ENCODE results near the gene QSOX2. TPM values are rescaled to one million over a fixed set of nuclear protein-coding genes. Genes with fewer than 3 reads are reported as not detected.

The QSOX2 gene
- total RNA-seq, 1 donor from 2014 or later: 24.9 TPM

DNA sequence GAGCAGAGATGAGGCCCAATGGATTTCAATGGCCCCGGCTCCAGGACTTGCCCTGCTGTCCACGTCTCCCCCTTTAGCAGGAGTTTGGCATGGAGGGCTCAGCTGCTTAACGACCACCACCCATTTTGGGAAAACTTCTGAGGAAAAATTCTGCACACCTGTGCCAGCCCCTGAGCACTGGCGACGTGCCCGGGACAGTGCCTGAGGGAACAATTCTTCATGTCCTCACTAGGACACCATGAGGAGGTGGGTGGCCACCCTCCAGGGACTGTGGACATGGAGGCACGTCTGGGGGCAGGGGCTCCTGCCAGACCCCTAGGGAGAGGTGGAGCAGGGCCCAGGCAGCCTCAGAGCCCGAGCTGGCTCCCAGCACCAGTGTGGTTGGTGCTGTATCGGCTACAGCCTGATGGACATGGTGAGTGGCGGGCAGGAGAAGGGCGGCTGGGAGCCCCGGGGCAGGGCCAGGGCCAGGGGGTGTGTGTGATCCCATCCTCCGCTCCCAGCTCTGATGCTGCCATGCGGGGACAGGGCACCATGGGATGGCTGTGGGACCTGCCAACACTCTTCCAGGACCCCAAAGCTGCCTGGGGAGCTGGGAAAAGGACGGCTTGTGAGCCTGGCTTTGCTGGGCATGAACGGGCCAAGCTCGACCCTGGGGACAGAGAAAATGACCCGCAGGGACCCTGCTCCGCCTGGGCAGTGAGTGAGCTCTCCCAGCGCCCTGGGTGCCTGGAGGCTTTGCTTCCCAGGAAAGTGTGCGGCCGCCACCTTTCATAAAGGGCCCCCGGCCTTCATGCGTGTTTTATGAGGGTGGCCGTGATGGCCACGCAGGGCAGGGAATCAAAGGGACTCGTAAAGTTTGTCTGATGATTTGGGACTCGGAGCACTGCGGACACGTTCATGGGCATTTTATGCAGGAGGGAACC is 3.6 kb upstream of the QSOX2 start:
- intact Hi-C loops (cut with micrococcal nuclease): loop anchor here (10.0 kb wide), 3 partner anchors 134 to 344 kb away; partner anchors contain the start of genes CAMSAP1, SEC16A and TMEM250

GRCh38 chr9:136247947-136248637 is 2.5 kb upstream of the QSOX2 start:
- Mint-ChIP-seq H3K27ac (no peak overlapping the region), H3K36me3 (ENCODE audit: low read depth) (peaks cover 4% of the 10 kb centered on the region), H3K27me3 (ENCODE audit: low read depth) (peaks cover 4% of the 10 kb centered on the region), H3K4me3 (ENCODE audit: low read depth) (no peak overlapping the region), H3K4me1 (ENCODE audit: low read depth) (peaks cover 22% of the 10 kb centered on the region), H3K9me3 (no peaks in the 10 kb centered on the region)
- DNase-seq (ENCODE audit: low spot score): no peak
- intact Hi-C loops (cut with micrococcal nuclease): loop anchor here (10.0 kb wide), 3 partner anchors 133 to 343 kb away; partner anchors contain the start of genes CAMSAP1, SEC16A and TMEM250

More for the DNA sequence above, 3.6 kb upstream of the QSOX2 start:
- DNase-seq (ENCODE audit: low spot score): no peak
- Mint-ChIP-seq H3K27ac (no peak overlapping the region), H3K36me3 (ENCODE audit: low read depth) (no peaks in the 10 kb centered on the region), H3K9me3 (no peaks in the 10 kb centered on the region), H3K4me3 (ENCODE audit: low read depth) (no peak overlapping the region), H3K27me3 (ENCODE audit: low read depth) (peaks cover 4% of the 10 kb centered on the region), H3K4me1 (ENCODE audit: low read depth) (peaks cover 11% of the 10 kb centered on the region)

GRCh38 chr9:136247551-136247916 is 1.9 kb upstream of the QSOX2 start:
- Mint-ChIP-seq H3K27me3 (ENCODE audit: low read depth) (peaks cover 4% of the 10 kb centered on the region), H3K36me3 (ENCODE audit: low read depth) (peaks cover 4% of the 10 kb centered on the region), H3K9me3 (no peaks in the 10 kb centered on the region), H3K27ac (no peak overlapping the region), H3K4me3 (ENCODE audit: low read depth) (no peak overlapping the region), H3K4me1 (ENCODE audit: low read depth) (peaks cover 26% of the 10 kb centered on the region)
- intact Hi-C loops (cut with micrococcal nuclease): loop anchor here (10.0 kb wide), 3 partner anchors 133 to 343 kb away; partner anchors contain the start of genes CAMSAP1, SEC16A and TMEM250
- no peak for DNase-seq (ENCODE audit: low spot score)

GRCh38 chr9:136246849-136247550 is 1.4 kb upstream of the QSOX2 start:
- Mint-ChIP-seq H3K36me3 (ENCODE audit: low read depth) (peaks cover 4% of the 10 kb centered on the region), H3K9me3 (no peaks in the 10 kb centered on the region), H3K27me3 (ENCODE audit: low read depth) (peaks cover 4% of the 10 kb centered on the region), H3K27ac (no peak overlapping the region), H3K4me1 (ENCODE audit: low read depth) (peaks cover 26% of the 10 kb centered on the region), H3K4me3 (ENCODE audit: low read depth) (no peak overlapping the region)
- no peak for DNase-seq (ENCODE audit: low spot score)
- intact Hi-C loops (cut with micrococcal nuclease): loop anchor here (10.0 kb wide), 3 partner anchors 132 to 342 kb away; partner anchors contain the start of genes CAMSAP1, SEC16A and TMEM250

DNA sequence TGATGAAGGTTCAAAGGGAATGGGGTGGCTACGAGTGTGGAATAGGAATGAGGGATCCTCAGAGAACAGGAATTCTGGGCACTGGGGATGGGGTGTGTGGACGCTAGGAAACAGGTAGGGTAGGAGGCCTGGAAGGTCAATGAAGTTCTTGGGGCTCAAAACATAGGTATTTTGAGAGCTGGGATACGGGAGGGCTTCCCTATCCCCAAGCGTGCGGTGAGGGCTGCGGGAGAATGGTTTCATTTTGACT is 718 bp downstream of the QSOX2 start:
- Mint-ChIP-seq H3K9me3 (no peaks in the 10 kb centered on the region), H3K4me1 (ENCODE audit: low read depth) (peaks cover 26% of the 10 kb centered on the region), H3K27me3 (ENCODE audit: low read depth) (peaks cover 4% of the 10 kb centered on the region), H3K27ac (peak overlapping the region; percentile 90), H3K4me3 (ENCODE audit: low read depth) (peak overlapping the region; percentile 92), H3K36me3 (ENCODE audit: low read depth) (peaks cover 13% of the 10 kb centered on the region)
- no peak for DNase-seq (ENCODE audit: low spot score)
- intact Hi-C loops (cut with micrococcal nuclease): loop anchor here (1.0 to 10.0 kb wide), 5 partner anchors 13 to 340 kb away; partner anchors contain the start of genes CAMSAP1, SEC16A and TMEM250

DNA sequence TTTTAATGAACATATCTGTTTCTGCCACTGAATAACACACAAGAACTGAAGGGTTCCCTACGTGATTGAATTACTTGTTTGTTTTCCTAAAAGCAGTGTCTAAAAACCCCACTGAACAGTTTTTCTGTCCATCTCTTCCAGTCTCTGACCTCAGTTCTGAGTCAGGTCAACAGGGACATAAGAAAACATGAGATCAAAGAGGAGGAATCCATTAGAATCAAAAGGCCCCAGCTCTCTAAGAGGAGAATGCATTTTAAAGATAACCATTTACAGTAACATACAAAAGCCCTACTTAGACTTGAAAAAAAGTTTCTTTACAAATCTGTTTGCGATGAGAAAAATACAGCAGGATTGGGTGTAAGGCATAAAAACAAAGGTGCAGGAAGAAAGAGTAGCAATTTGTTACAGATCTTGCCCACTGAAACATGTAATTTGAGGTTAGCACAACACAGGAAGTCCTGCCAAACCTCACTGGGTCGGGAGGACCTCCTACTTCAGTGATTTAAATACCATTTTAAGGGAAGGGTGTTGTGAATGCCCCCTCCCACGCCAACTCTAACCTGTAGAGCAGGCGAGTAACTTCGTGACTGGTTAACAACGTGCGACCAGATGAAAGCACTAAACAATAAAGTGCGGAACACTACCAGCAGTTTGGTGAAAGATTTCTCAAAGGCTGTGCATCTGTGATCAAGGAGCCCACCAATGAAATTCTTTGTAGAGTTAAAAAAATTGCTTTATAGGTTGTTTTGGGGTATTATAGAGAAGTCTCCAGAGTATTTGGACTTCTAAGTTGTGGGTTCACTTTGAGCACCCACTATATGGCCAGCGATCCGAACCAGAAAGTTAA is 1.3 kb downstream of the QSOX2 start:
- peaks cover 28% of the 10 kb centered on the region for H3K4me1 Mint-ChIP-seq (ENCODE audit: low read depth)
- H3K27ac Mint-ChIP-seq: peak overlapping the region; percentile 90
- peaks cover 4% of the 10 kb centered on the region for H3K27me3 Mint-ChIP-seq (ENCODE audit: low read depth)
- DNase-seq (ENCODE audit: low spot score): peak; percentile 35
- H3K4me3 Mint-ChIP-seq (ENCODE audit: low read depth): peak overlapping the region; percentile 92
- H3K36me3 Mint-ChIP-seq (ENCODE audit: low read depth): peaks cover 13% of the 10 kb centered on the region
- intact Hi-C loops (cut with micrococcal nuclease): loop anchor here (10.0 kb wide), 3 partner anchors 130 to 340 kb away; partner anchors contain the start of genes CAMSAP1, SEC16A and TMEM250
- no peaks in the 10 kb centered on the region for H3K9me3 Mint-ChIP-seq

DNA sequence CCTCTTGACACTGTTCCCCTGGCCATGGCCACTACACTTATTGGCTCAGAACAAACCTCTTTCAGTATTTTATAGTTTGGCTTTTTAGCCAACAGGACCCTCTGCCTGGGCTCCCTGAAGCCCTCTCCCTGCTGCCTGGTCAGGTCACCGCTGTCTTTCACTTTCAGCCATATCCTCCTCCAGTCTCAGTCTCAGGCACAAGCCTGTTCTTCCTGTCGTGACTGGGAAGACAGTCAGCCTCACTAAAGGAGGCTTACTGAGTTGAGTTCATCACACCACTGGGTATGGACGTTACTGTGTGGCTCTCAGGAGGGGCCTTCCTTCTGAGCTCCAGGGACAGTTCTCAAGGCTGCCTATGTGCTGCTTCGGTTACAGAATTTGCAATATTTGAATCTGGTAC is 2.0 kb downstream of the QSOX2 start:
- peak overlapping the region; percentile 90 for H3K27ac Mint-ChIP-seq

GRCh38 chr9:136242918-136243525 is 2.6 kb downstream of the QSOX2 start:
- peak overlapping the region; percentile 92 for H3K4me3 Mint-ChIP-seq (ENCODE audit: low read depth)
- H3K27me3 Mint-ChIP-seq (ENCODE audit: low read depth): peaks cover 4% of the 10 kb centered on the region
- H3K4me1 Mint-ChIP-seq (ENCODE audit: low read depth): peaks cover 30% of the 10 kb centered on the region
- no peak for DNase-seq (ENCODE audit: low spot score)
- H3K27ac Mint-ChIP-seq: peak overlapping the region; percentile 90
- H3K9me3 Mint-ChIP-seq: no peaks in the 10 kb centered on the region
- peaks cover 13% of the 10 kb centered on the region for H3K36me3 Mint-ChIP-seq (ENCODE audit: low read depth)
- intact Hi-C loops (cut with micrococcal nuclease): loop anchor here (10.0 kb wide), 3 partner anchors 128 to 338 kb away; partner anchors contain the start of genes CAMSAP1, SEC16A and TMEM250

More for the DNA sequence above, 2.0 kb downstream of the QSOX2 start:
- Mint-ChIP-seq H3K9me3 (no peaks in the 10 kb centered on the region), H3K4me1 (ENCODE audit: low read depth) (peaks cover 28% of the 10 kb centered on the region), H3K4me3 (ENCODE audit: low read depth) (peak overlapping the region; percentile 92), H3K36me3 (ENCODE audit: low read depth) (peaks cover 13% of the 10 kb centered on the region), H3K27me3 (ENCODE audit: low read depth) (peaks cover 4% of the 10 kb centered on the region)
- no peak for DNase-seq (ENCODE audit: low spot score)
- intact Hi-C loops (cut with micrococcal nuclease): loop anchor here (10.0 kb wide), 3 partner anchors 129 to 339 kb away; partner anchors contain the start of genes CAMSAP1, SEC16A and TMEM250

DNA sequence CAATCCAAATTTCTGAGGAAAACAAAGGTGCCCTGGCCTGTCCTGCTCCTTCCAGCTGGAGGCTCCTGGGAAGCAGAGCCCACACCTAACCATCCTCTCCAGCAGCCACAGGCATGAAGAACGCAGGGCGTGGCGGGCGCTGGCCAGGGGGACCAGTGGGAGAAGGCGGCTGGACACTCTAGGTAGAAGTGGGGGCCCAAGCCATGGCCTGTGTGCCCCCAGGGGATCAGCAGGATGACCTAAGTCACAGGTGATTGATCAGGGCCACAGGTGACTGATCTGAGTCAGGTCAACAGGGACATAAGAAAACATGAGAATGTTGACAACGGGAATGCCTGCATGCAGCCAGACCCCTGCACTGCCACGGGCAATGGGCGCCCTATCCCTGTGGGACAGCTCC is 3.4 kb downstream of the QSOX2 start:
- Mint-ChIP-seq H3K27ac (no peak overlapping the region), H3K4me3 (ENCODE audit: low read depth) (no peak overlapping the region), H3K27me3 (ENCODE audit: low read depth) (peaks cover 4% of the 10 kb centered on the region), H3K9me3 (no peaks in the 10 kb centered on the region), H3K4me1 (ENCODE audit: low read depth) (peaks cover 33% of the 10 kb centered on the region), H3K36me3 (ENCODE audit: low read depth) (peaks cover 13% of the 10 kb centered on the region)
- DNase-seq (ENCODE audit: low spot score): no peak
- intact Hi-C loops (cut with micrococcal nuclease): loop anchor here (10.0 kb wide), 3 partner anchors 127 to 337 kb away; partner anchors contain the start of genes CAMSAP1, SEC16A and TMEM250

GRCh38 chr9:136241542-136241941 is 4.1 kb downstream of the QSOX2 start:
- Mint-ChIP-seq H3K9me3 (no peaks in the 10 kb centered on the region), H3K27ac (no peak overlapping the region), H3K4me1 (ENCODE audit: low read depth) (peaks cover 33% of the 10 kb centered on the region), H3K36me3 (ENCODE audit: low read depth) (peaks cover 13% of the 10 kb centered on the region), H3K27me3 (ENCODE audit: low read depth) (no peaks in the 10 kb centered on the region), H3K4me3 (ENCODE audit: low read depth) (no peak overlapping the region)
- intact Hi-C loops (cut with micrococcal nuclease): loop anchor here (10.0 kb wide), 3 partner anchors 127 to 337 kb away; partner anchors contain the start of genes CAMSAP1, SEC16A and TMEM250
- DNase-seq (ENCODE audit: low spot score): no peak

- no peak overlapping the region for H3K27ac Mint-ChIP-seq
- H3K9me3 Mint-ChIP-seq: no peaks in the 10 kb centered on the region
- H3K27me3 Mint-ChIP-seq (ENCODE audit: low read depth): no peaks in the 10 kb centered on the region
- H3K4me1 Mint-ChIP-seq (ENCODE audit: low read depth): peaks cover 32% of the 10 kb centered on the region
- peaks cover 16% of the 10 kb centered on the region for H3K36me3 Mint-ChIP-seq (ENCODE audit: low read depth)
- DNase-seq (ENCODE audit: low spot score): no peak
- intact Hi-C loops (cut with micrococcal nuclease): loop anchor here (10.0 kb wide), 3 partner anchors 126 to 336 kb away; partner anchors contain the start of genes CAMSAP1, SEC16A and TMEM250
- no peak overlapping the region for H3K4me3 Mint-ChIP-seq (ENCODE audit: low read depth)
These were observed 4.7 kb downstream of the QSOX2 start for GRCh38 chr9:136240941-136241340.
